Spinal cord (tissue), 10 donors: ENCODE results near the gene CD96. TPM values are rescaled to one million over a fixed set of nuclear protein-coding genes. Genes with fewer than 3 reads are reported as not detected.
"Not testable (repeated sequence)": the region's sequence is repeated elsewhere in the genome, so short reads cannot be mapped to it uniquely, and the experiment has no call there.

Source experiments
- DNase-seq, 6 donors: peaks; one replicate each; pipeline versions ENCODE4 v3.0.0 to v3.0.0-alpha.2; 2013 to 2015; ENCODE audit warnings: low spot score in 6 of 6, low read depth in 4 of 6
- H3K27ac ChIP-seq: one replicate; pipeline ENCODE4 v1.5.1; 2013; ENCODE audit warnings: low read depth, low read length, control low read depth
- H3K27me3 ChIP-seq: one replicate; pipeline ENCODE4 v1.6.1; 2013; ENCODE audit warnings: low read length; ENCODE audit not compliant: control insufficient read depth, insufficient read depth
- H3K36me3 ChIP-seq: one replicate; pipeline ENCODE4 v1.6.1; 2013; ENCODE audit warnings: low read length; ENCODE audit not compliant: control insufficient read depth, insufficient read depth
- H3K4me1 ChIP-seq: one replicate; pipeline ENCODE4 v1.6.1; 2013; ENCODE audit warnings: low read length; ENCODE audit not compliant: control insufficient read depth, insufficient read depth
- H3K4me3 ChIP-seq: one replicate; pipeline ENCODE4 v1.5.1; 2013; ENCODE audit warnings: low read depth, low read length, control low read depth
- H3K9me3 ChIP-seq: one replicate; pipeline ENCODE4 v1.6.1; 2013; ENCODE audit warnings: low read length; ENCODE audit not compliant: control insufficient read depth, insufficient read depth
- WGBS: methylation state at CpG from one replicate; pipeline ENCODE4 v1.1.5; 2013; ENCODE audit warnings: missing lambda C conversion rate; ENCODE audit not compliant: insufficient coverage; 5-methylcytosine and 5-hydroxymethylcytosine counted together
- polyA plus RNA-seq, 2 donors: library from polyadenylated mRNA; unstranded; fragments of 120-200 nt; gene quantifications; one replicate each; pipeline ENCODE4 v1.2.1, GENCODE V29; 2013; ENCODE audit not compliant: insufficient read length in 2 of 2
- total RNA-seq, 2 donors: library from RNA; depleted of rRNA in 1 of 2; stranded (reverse); fragments of 120-200 nt in 1 of 2; fragments of >200 nt in 1 of 2; gene quantifications; one replicate each; pipeline versions ENCODE4 v1.2.3 to v1.2.4, GENCODE V29; 2013 to 2014
- donor health status: healthy.

The CD96 gene
- total and polyA plus RNA-seq, 4 donors, result 0.28 to 0.59 (median 0.32) TPM

DNA sequence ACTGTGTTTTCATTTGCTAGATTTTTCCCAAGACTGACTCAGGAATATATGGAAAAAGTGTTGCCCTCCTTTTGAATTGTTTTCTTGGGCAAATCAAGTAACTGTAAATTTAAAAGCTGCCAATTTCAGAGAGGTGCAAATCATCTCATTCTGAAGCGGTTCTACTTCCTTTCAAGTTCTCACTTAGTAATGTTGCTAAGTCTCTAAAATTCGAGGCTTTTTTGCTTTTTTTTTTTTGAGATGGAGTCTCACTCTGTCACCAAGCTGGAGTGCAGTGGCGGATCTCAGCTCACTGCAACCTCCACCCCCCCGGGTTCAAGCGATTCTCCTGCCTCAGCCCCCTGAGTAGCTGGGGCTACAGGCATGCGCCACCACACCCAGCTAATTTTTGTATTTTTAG is 130.5 kb downstream of the CD96 start:
- not testable (repeated sequence) for H3K27ac ChIP-seq, H3K36me3 ChIP-seq, H3K9me3 ChIP-seq, H3K27me3 ChIP-seq, DNase-seq, H3K4me3 ChIP-seq
- H3K4me1 ChIP-seq, result peaks cover 11% of the 10 kb centered on the region
- no CpG with 5 or more reads among the region's 6 CpGs for WGBS

DNA sequence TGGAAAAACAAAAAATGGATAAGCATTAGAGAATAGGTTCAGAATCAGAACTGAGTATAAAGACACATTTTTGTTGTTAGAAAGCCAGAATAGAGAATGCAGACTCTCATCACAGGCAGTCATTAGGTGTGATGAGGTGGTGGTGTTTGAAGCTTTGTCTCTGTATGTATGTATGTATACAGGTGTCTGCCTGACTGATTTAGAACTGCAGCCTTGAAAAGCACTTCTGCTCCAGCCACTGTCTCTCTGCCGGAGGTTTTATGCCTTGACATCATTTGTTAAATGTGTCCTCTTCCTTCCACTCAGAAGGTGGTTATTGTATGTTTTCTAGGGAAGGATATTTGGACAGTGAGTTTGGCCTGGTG is 133.8 kb downstream of the CD96 start:
- whole genome bisulfite sequencing, result no CpG with 5 or more reads among the region's 1 CpG
- H3K4me3 ChIP-seq, result peak overlapping the region; percentile 80
- peak in 1 of 6 donors; percentile 6 for DNase-seq
- H3K9me3 ChIP-seq, result no peaks in the 10 kb centered on the region
- H3K27me3 ChIP-seq, result peaks cover 2% of the 10 kb centered on the region
- H3K4me1 ChIP-seq, result peaks cover 11% of the 10 kb centered on the region
- H3K36me3 ChIP-seq, result no peaks in the 10 kb centered on the region
- H3K27ac ChIP-seq, result peak overlapping the region; percentile 6

DNA sequence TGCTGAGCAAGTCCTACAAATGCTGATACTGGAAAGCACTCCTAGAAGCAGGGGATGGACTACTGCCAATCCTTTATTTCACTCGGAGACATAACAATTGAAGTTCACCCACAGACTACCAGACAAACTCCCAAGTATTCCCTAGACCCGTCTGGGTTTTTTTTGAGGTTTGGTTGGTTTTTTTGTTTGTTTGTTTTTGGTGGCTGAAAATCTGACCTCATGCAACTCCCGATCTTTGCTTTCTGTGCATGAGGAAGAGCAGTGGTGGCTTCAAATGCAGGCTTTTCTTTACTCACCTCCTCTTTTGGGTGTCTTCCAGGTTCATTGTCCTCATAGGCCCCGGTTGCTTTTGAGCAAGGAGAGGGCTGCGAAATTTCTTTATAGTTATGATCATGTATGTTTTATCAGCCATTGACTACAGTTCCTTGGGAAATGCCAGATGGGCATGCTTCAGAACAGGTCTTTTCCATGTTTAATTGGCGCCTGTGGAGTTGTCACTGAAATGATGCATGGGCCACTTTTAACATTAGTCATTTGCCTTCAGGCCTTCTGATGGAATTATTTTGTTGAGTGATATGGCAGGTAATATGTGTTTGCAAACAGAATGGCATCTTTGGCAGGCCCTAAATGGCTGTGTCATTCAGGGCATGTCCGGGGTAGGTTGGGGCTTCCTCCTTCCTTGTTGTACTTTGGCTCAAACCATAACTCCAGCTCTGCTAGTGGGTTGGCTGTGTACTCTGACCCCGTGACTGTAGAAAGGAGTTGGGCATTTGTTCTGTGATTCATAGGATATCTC is 134.4 kb downstream of the CD96 start:
- 41% methylated on average over 3 of the region's 8 CpGs for WGBS
- Histone ChIP-seq H3K27ac (peak overlapping the region; percentile 6), H3K4me3 (peak overlapping the region; percentile 80), H3K27me3 (peaks cover 2% of the 10 kb centered on the region), H3K36me3 (no peaks in the 10 kb centered on the region), H3K9me3 (no peaks in the 10 kb centered on the region), H3K4me1 (peaks cover 11% of the 10 kb centered on the region)
- DNase-seq, result peak in 2 of 6 donors; percentile 55 to 61

DNA sequence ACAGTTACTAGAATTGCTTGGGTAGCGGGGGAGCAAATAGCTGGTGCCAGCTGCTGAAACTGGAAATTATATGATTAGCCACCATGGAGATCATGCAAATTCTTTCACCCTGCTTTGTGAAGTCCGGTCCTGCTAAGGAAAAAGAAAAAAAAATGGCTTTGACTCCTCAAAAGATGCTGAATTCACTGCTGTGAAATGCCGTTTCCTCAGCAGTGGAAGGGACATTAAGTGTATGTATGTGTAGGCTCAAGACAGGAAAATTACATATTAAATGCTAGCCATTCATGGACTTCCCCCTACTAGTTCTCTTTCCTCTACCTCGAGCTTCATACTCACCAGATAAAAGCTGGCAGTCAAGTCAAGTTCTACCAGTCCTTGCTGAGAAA is 135.0 kb downstream of the CD96 start:
- Histone ChIP-seq H3K4me3 (peak overlapping the region; percentile 0), H3K27me3 (peaks cover 2% of the 10 kb centered on the region), H3K36me3 (no peaks in the 10 kb centered on the region), H3K4me1 (peaks cover 11% of the 10 kb centered on the region), H3K9me3 (no peaks in the 10 kb centered on the region), H3K27ac (no peak overlapping the region)
- 33% methylated on average over 1 of the region's 4 CpGs for WGBS
- peak in 1 of 6 donors; percentile 50 for DNase-seq

- no peaks in the 10 kb centered on the region for H3K9me3 ChIP-seq
- no peak overlapping the region for H3K4me3 ChIP-seq
- no peak overlapping the region for H3K27ac ChIP-seq
- WGBS, result 88% methylated on average over 3 of the region's 7 CpGs
- H3K4me1 ChIP-seq, result no peaks in the 10 kb centered on the region
- H3K36me3 ChIP-seq, result no peaks in the 10 kb centered on the region
- DNase-seq, result no peak
- no peaks in the 10 kb centered on the region for H3K27me3 ChIP-seq
These were observed 139.8 kb downstream of the CD96 start for GRCh38 chr3:111681661-111682426.

- no peak for DNase-seq
- H3K27ac ChIP-seq, result no peak overlapping the region
- 55% methylated on average over 3 of the region's 4 CpGs for WGBS
- no peaks in the 10 kb centered on the region for H3K9me3 ChIP-seq
- no peaks in the 10 kb centered on the region for H3K27me3 ChIP-seq
- no peak overlapping the region for H3K4me3 ChIP-seq
- H3K36me3 ChIP-seq, result no peaks in the 10 kb centered on the region
- H3K4me1 ChIP-seq, result no peaks in the 10 kb centered on the region
These were observed 142.6 kb downstream of the CD96 start for GRCh38 chr3:111684640-111685039.

- DNase-seq, result no peak
- Histone ChIP-seq H3K27me3 (no peaks in the 10 kb centered on the region), H3K4me3 (no peak overlapping the region), H3K27ac (no peak overlapping the region), H3K4me1 (no peaks in the 10 kb centered on the region), H3K36me3 (no peaks in the 10 kb centered on the region), H3K9me3 (no peaks in the 10 kb centered on the region)
- WGBS, result 78% methylated on average over 1 of the region's 2 CpGs
These were observed 146.3 kb downstream of the CD96 start for GRCh38 chr3:111688190-111688800.

DNA sequence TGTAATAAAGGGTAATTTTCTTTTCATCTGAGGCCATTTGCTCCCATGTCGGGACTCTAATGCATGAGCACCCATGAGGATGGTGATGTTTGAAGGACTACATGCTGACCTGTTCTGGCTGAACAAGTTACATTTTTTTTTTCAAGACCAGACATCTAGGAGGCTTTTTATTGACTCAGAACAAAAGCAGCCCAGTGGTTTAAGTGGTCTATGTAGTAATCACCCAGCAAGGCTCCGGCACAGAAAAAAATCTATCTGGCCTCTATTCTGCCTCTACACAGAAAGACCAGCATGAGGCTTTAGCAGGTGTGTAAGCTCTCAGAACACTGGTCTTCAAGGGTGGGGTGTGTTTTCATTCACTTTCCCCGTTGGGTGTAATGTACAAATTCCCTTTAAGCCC is 148.2 kb downstream of the CD96 start:
- no peak for DNase-seq

DNA sequence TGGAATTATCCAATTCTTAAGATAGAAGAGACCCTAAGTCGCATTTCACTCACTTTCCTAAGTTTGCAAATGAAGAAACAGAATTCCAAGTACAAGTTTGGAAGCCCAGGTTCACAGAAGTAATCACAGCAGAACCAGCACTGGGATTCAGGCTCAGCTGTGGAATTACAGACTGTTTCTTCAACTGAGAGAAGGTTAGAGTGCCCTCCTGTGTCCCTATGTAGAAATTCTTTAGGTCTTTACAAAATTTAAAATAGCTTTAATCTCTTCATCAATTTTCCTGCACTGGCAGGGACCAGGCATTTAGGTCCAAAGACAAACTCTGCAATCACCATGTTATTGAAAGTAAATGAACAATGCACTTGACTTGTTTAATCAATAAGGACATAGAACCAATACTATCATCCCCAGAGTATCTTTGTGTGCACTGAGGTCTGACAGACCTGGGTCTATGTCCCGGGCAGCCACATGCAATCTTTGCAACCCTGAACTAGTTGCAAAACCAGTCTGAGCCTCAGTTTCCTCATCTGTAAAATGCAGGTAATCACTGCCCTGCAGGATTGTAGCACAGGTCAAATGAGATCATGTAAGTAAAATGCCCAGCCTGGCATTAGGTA is 149.4 kb downstream of the CD96 start:
- Histone ChIP-seq H3K36me3 (no peaks in the 10 kb centered on the region), H3K27ac (no peak overlapping the region), H3K4me1 (no peaks in the 10 kb centered on the region), H3K4me3 (no peak overlapping the region), H3K9me3 (no peaks in the 10 kb centered on the region), H3K27me3 (no peaks in the 10 kb centered on the region)
- DNase-seq, result peak in 2 of 6 donors; percentile 65 to 88
- 88% methylated on average over 1 of the region's 2 CpGs for WGBS

More for the DNA sequence above, 148.2 kb downstream of the CD96 start:
- H3K4me3 ChIP-seq, result no peak overlapping the region
- H3K27me3 ChIP-seq, result no peaks in the 10 kb centered on the region
- no CpG with 5 or more reads among the region's 3 CpGs for WGBS
- H3K27ac ChIP-seq, result no peak overlapping the region
- no peaks in the 10 kb centered on the region for H3K9me3 ChIP-seq
- no peaks in the 10 kb centered on the region for H3K36me3 ChIP-seq
- no peaks in the 10 kb centered on the region for H3K4me1 ChIP-seq
